NOMO-1 treated with dmso at 0.1 percent for 144 hours (cell line): ENCODE measurements around the gene RNF31.
"Not testable (repeated sequence)": the region's sequence is repeated elsewhere in the genome, so short reads cannot be mapped to it uniquely, and the experiment has no call there.

ENCODE experiments used
- DNase-seq: peaks from one replicate; lab custom pipeline; 2025; ENCODE audit not compliant: unreplicated experiment; lab: John Stamatoyannopoulos, UW

RNF31 gene

GRCh38 chr14:24146978-24147760 is at the start of gene RNF31:
Gene RNF31, plus strand, starts transcription at chr14:24147498. Its CDS starts 201 bp downstream, at chr14:24147699.
- DNase-seq: peak; percentile 98

GRCh38 chr14:24098229-24098926 is 48.9 kb upstream of the RNF31 start:
- no peak for DNase-seq

- no peak for DNase-seq
These were observed 48.1 kb upstream of the RNF31 start for GRCh38 chr14:24098927-24099813.

- no peak for DNase-seq
These were observed 46.9 kb upstream of the RNF31 start for GRCh38 chr14:24100197-24100981.

GRCh38 chr14:24100982-24101494 is 46.3 kb upstream of the RNF31 start:
- no peak for DNase-seq

- no peak for DNase-seq
These were observed 44.8 kb upstream of the RNF31 start for GRCh38 chr14:24102357-24103048.

GRCh38 chr14:24103451-24103850 is 43.8 kb upstream of the RNF31 start:
- no peak for DNase-seq

GRCh38 chr14:24105609-24106239 is 41.6 kb upstream of the RNF31 start:
- DNase-seq: not testable (repeated sequence)

GRCh38 chr14:24106672-24107271 is 40.5 kb upstream of the RNF31 start:
- DNase-seq: no peak

- no peak for DNase-seq
These were observed 38.9 kb upstream of the RNF31 start for GRCh38 chr14:24108336-24108874.

- DNase-seq: no peak
These were observed 37.2 kb upstream of the RNF31 start for GRCh38 chr14:24110060-24110459.

- no peak for DNase-seq
These were observed 36.8 kb upstream of the RNF31 start for GRCh38 chr14:24110523-24110922.

GRCh38 chr14:24113379-24113800 is 33.9 kb upstream of the RNF31 start:
- no peak for DNase-seq

- peak; percentile 94 for DNase-seq
These were observed 33.3 kb upstream of the RNF31 start for GRCh38 chr14:24113801-24114531.

- DNase-seq: peak; percentile 100
These were observed 32.5 kb upstream of the RNF31 start, which contains the start of the genes DCAF11 and NRL for GRCh38 chr14:24114532-24115421. Gene DCAF11, plus strand, starts transcription at chr14:24114777. Its CDS starts 818 bp downstream, at chr14:24115595. Gene NRL, minus strand, starts transcription at chr14:24114949. Its CDS starts 32,101 bp downstream, at chr14:24082848.

GRCh38 chr14:24115422-24116127 is 31.7 kb upstream of the RNF31 start:
- DNase-seq: no peak
